GM19468 (cell line): ENCODE results near the gene SPAG17.

Experiments used
- ATAC-seq: cut with Tn5 transposase; IDR thresholded peaks from one replicate; pipeline ENCODE4 v1.9.1; 2021; ENCODE audit warnings: mild to moderate bottlenecking, moderate library complexity, moderate number of reproducible peaks; ENCODE audit not compliant: unreplicated experiment; ENCODE audit errors: extremely low read depth

The SPAG17 gene

GRCh38 chr1:118085365-118085764 is 99.7 kb downstream of the SPAG17 start:
- no peak for ATAC-seq

DNA sequence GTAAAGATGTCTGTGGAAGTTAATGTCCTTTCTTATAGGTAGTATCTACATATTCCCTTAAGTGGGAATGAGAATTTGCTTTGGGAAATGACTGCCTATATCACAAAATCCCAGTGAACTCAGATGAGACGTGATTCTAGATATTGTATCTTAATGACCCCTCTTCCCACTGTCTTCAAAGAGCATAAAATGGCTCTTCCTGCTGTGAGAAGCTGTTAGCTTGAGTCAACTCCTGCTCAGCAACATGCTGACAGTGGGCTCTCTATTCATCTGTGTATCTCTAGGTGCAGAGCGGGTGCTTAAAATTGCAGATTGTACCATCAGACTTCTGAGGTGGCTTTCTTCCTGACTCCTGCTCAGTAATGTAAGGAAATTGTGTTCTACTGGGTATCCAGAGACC is 100.6 kb downstream of the SPAG17 start:
- no peak for ATAC-seq

DNA sequence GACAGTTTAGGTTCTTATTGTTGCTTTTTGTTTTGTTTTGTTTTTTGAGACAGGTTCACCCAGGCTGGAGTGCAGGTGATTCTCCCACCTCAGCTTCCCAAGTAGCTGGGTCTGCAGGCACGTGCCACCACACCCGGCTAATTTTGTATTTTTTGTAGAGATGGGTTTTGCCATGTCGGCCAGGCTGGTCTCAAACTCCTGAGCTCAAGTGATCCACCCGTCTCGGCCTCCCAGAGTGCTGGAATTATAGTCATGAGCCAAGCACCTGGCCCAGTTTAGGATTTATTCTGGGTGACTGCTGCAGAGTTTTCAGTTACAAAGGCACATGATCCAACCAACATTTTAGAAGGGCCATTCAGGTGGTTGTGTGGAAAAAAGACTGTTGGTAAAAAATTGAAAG is 102.0 kb downstream of the SPAG17 start:
- ATAC-seq, result no peak

GRCh38 chr1:118081387-118081786 is 103.6 kb downstream of the SPAG17 start:
- peak; percentile 64 for ATAC-seq

GRCh38 chr1:118077331-118078045 is 107.5 kb downstream of the SPAG17 start:
- no peak for ATAC-seq

DNA sequence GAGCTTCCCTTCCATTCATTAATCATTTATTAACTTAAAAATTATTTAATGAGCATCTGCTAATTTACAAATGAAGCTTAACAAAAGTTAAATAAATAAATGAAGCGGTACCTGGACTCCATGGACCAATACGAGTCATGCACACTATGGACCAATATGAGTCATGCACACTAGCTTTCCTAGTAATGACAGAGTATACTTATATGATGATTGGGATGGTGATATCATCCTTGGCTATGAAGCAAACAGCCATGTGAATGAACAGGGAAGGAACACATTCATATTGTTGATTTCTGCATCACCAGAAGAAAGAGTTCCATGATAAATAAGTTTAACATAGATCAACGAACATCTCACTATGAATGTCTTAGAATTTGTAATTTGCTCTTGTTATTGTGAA is 109.9 kb downstream of the SPAG17 start:
- no peak for ATAC-seq

DNA sequence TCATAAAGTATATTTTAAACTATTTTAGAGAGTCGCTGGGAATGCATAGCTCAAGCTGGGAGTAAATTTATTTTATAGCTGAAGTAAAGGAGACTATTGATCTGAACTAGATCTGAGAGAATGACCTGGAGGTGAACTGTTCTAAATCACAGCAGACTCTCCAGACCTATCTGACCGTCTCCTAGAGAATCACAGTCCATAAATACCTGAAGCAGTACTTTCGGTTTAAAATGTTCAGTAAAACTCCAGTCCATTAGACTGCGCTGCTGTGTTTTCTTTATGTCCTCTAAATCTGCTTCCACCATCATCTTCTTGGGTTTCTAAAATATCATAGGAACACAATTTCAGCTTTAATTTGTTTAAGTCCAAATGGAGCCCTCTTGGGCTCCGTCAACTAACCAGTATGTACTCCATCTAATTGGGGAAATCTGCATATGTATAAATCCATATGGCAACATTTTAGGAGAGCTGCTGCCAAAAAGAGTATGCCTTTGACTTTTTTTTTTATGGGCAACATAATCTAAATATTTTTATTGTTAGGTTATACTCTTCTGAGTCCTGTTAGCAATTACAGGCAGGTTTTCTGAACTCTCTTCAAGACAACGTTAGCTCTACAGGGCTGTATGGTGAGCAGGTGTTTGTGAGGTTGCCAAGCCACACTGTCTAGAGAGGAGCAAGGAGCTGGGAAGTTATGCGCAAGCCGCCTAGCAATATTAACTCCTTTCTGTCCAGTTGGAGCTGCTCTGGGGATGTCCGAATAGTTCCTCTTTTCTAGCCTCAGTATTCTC is 111.2 kb downstream of the SPAG17 start:
- no peak for ATAC-seq

DNA sequence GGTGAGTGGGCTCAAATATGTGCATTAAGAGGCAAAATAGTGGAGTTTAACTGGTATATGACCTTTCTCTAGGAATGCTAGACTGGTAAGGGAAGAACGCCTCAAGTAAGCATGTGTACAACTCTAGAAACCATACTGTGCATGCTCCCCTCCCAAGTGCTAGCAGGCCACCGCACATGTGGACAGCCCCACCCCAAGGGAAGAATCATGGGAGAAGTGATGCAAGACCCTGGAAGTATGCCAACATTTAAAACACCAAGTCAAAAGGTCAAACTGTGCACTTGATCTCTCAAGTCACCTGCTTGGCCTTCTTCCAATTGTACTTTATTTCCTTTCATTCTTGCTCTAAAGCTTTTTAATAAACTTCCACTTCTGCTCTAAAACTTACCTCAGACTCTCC is 135.0 kb downstream of the SPAG17 start:
- ATAC-seq, result no peak

DNA sequence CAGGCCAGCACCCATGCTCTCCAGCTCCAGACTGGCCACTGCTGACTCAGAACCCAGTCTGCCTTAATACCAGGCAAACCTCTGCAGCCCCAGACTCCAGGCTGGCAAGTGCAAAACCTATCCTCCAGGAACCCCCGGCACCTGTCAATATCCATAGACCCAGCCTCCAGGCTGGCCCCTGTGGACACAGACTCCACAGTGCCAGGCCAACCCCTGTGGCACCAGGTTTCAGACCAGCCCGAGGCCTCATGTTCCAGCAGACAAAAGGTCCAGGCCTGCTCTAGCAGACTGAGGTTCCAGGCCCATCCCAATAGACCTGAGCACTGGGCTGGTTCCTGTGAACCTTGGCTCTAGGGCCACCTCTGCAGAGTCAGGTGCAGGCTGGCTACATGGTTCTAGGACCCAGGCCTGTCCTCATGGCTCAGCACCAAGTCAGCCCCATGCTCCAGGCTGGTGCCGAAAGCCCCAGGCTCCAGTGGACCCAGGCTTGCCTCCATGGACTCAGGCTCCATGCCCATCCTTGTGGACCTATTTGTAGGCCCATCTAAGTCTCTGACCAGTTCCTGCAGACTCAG is 137.3 kb downstream of the SPAG17 start:
- ATAC-seq, result no peak

DNA sequence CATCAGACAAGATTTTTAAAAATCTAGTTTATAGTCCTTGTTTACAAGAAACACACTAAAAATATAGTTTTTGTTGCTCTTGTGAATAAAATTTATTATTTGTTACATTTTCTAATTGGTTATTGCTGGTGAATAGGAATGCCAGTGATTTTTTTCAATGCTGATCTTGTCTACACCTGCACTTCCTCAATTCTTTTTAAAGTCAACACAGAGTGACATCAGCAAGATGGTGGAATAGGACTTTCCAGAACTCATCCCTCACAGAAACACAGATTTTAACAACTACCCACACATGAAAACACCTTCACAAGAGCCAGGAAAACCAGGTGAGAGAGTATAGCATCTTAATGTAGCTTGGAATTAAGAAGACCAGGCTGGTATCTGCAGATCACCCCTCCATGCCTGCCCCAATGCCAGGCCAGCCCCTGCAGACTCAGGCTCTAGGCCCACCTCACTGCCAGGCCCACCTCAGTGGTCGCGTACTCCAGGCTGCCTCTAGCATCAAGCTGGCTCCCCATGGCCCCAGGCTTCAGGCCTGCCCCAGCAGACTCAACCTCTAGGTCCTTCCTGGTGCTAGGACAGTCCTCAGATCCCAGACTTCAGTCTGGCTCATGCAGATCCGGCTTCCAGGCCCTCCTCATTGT is 137.9 kb downstream of the SPAG17 start:
- no peak for ATAC-seq

- ATAC-seq, result no peak
Observed at GRCh38 chr1:118043624-118044023, 141.4 kb downstream of the SPAG17 start.

- ATAC-seq, result no peak
Observed at GRCh38 chr1:118042501-118042900, 142.5 kb downstream of the SPAG17 start.

GRCh38 chr1:118039170-118039569 is 145.9 kb downstream of the SPAG17 start:
- ATAC-seq, result no peak

GRCh38 chr1:118032883-118033282 is 152.1 kb downstream of the SPAG17 start:
- ATAC-seq, result no peak

DNA sequence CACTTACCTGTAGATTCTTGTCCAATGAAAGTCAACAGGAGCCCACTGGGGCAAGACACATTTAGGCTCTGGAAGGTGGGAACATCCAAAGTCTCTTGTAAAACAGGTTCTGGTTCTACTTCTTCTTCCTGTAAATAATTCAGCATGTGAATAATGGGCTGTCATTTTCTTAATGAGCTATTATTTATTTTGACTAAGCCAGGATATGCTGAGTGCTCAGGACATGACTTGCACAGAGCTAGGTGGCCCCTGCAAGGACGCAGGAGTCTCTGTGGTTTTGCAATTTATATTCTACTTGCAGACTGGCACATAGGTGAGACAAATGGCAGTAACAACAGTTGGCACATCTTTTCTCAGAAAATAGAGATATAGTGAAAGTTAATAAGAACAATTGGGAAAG is 156.8 kb downstream of the SPAG17 start:
- ATAC-seq, result no peak

- ATAC-seq, result no peak
Observed at GRCh38 chr1:118023199-118023598, 161.8 kb downstream of the SPAG17 start.

- no peak for ATAC-seq
Observed at GRCh38 chr1:118021668-118022067, 163.4 kb downstream of the SPAG17 start.

DNA sequence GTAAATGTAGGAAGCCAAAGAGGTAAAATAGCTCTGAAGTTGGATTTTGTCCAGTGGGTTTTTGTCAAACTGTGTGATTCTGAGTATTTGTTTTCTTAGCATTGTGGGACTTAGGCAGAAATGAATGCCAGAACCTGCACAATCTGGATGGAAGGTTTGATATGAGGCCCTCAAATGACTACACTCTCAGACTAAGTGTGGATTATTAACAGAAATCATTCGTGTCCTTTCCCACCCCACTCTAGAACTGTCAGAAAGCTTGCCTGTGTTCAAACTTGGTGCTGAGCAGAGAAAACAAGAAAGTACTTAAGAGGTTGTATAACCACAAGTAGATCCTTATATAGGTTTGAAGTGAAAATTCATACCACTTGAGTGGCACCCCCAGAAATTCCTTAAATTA is 167.0 kb downstream of the SPAG17 start:
- no peak for ATAC-seq

- no peak for ATAC-seq
Observed at GRCh38 chr1:118013938-118014337, 171.1 kb downstream of the SPAG17 start.

DNA sequence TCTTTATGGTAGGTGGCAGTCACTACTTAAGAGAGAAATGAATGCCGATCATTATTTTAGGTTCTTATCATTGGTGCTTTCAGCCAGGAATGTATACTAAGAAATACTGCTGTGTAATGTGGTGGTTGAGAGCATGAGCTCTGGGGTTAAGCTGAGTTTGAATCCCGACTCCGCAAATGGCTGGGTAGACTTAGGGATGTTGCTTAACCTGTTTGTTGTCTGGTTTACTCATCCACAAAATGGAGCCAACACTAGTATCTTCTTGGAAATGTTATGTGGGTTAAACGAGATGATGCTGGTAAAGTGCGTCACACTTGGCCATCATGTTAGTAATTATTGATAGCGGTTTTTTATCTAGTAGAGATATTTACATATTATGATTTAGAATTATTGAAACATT is 171.7 kb downstream of the SPAG17 start:
- ATAC-seq, result no peak
